ENCODE results near the gene SYT4. TPM values are rescaled to one million over a fixed set of nuclear protein-coding genes. Genes with fewer than 3 reads are reported as not detected.

SYT4 gene
- total and polyA plus RNA-seq, 9 of the 15 experiments (the other 6 are each of a cell fraction or from before 2014, with no cell fraction given), result not detected

GRCh38 chr18:43238429-43238828 is 38.9 kb downstream of the SYT4 start:
- H3K27me3 ChIP-seq (ENCODE audit: control insufficient read depth in 2 of 2, insufficient read depth in 2 of 2, low read length in 2 of 2), result no peaks in the 10 kb centered on the region
- H3K4me2 ChIP-seq (ENCODE audit: insufficient read depth, low read length), result no peak overlapping the region
- BruUV-seq (replicated peaks), result no TSS peak
- ChIA-PET POLR2A (no interaction called here), CTCF (ENCODE audit: low intra/inter-chr PET ratio) (no interaction called here)
- no peaks in the 10 kb centered on the region for H3K4me1 ChIP-seq (replicated peaks in 1 of 2; ENCODE audit: control insufficient read depth in 2 of 2, insufficient read depth in 2 of 2, low read length in 2 of 2)
- no peaks in the 10 kb centered on the region for H3K9me1 ChIP-seq (ENCODE audit: control insufficient read depth, insufficient read depth, low read length)
- no peak overlapping the region for H3K27ac ChIP-seq (ENCODE audit: extremely low read depth, low read depth, low read length)
- 0% methylated on average over 2 of the region's 2 CpGs for WGBS (ENCODE audit: insufficient coverage, low coverage, missing lambda C conversion rate)
- FAIRE-seq, result no peak
- no peak for DNase-seq (ENCODE audit: extremely low read depth in 1 of 4, low spot score in 3 of 4)
- H3K9ac ChIP-seq (ENCODE audit: insufficient read depth in 1 of 2, low read depth in 2 of 2, low read length in 2 of 2), result no peak overlapping the region
- no peak overlapping the region for H2AFZ ChIP-seq (ENCODE audit: low read depth, low read length)
- H3K4me3 ChIP-seq, result no peak overlapping the region
- TF ChIP-seq GATAD2B (IDR thresholded peaks at IDR 0.05; ENCODE audit: borderline replicate concordance) (no peak), MEIS2 (IDR thresholded peaks at IDR 0.05; ENCODE audit: partially characterized antibody) (no peak), KAT2B (IDR thresholded peaks at IDR 0.05; ENCODE audit: low read depth, low read length) (no peak), MTA3 (IDR thresholded peaks at IDR 0.05; ENCODE audit: borderline replicate concordance) (no peak), ARID4B (CRISPR knock-in tag; IDR thresholded peaks at IDR 0.05) (no peak), ZNF23 (CRISPR knock-in tag; IDR thresholded peaks at IDR 0.05) (no peak), NR3C1 (CRISPR knock-in tag; IDR thresholded peaks at IDR 0.05) (no peak), POLR3A (IDR thresholded peaks at IDR 0.05; ENCODE audit: borderline replicate concordance, extremely low read depth, insufficient read depth, insufficient read length) (no peak), ZNF668 (CRISPR knock-in tag; IDR thresholded peaks at IDR 0.05) (no peak)
- H4K20me1 ChIP-seq (replicated peaks; ENCODE audit: control insufficient read depth, insufficient read depth, low read length), result no peaks in the 10 kb centered on the region
- H3K9me3 ChIP-seq (replicated peaks; ENCODE audit: control insufficient read depth, insufficient read depth, low read depth, low read length), result no peaks in the 10 kb centered on the region
- intact Hi-C loops (cut with micrococcal nuclease) (no loop called here), in situ Hi-C loops (cut with MboI) (no loop called here)
- no peak for ATAC-seq
- H3K79me2 ChIP-seq (ENCODE audit: control insufficient read depth, insufficient read depth, low read length), result no peaks in the 10 kb centered on the region
- no peaks in the 10 kb centered on the region for H3K36me3 ChIP-seq (ENCODE audit: control insufficient read depth, insufficient read depth, low read length)
